Effector CD8-positive, alpha-beta T cell (primary cell): ENCODE data around the gene JUN.

Experiments
- DNase-seq: peaks from one replicate; lab custom pipeline; 2025; lab: John Stamatoyannopoulos, UW
- total RNA-seq, 4 experiments: gene quantifications; one replicate each; lab custom pipeline; 2026; lab: John Stamatoyannopoulos, UW

JUN gene
- 232 to 609 (median 428) reads per million in 4 experiments for total RNA-seq

DNA sequence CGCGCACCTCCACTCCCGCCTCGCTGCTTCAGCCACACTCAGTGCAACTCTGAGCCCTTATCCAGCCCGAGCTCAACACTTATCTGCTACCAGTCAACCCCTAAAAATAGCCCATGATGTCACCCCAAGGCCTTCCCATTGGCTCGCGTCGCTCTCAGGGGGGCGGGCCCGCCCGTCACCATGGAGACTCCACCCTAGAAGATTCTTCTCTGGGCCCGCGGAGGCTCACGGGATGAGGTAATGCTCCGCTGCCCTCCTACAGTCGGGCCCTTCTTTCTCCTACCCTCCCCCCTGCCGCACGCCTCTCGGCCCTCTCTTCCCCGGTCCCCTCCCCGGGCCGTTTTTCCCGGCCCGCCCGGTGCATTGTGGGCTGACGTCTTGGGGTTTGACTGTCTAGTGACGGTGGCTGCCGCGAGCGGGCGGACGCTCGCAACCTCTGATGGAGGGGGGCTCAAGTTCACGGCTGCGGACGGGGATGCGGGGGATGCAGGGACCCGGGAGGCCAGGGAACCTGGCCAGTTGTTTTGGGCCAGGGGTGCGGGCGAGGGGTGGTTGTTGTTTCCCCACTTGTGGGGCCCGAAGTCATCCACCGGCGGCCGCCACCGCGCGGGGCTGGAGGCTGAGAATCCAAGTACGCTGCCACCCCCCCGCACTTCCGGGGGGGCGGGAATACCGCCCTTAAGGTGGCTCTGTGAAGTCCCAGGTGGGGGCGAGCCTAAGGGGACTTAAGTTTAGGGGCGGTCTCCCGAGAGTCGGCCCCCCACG is at the start of gene JUN:
TSS of gene JUN (minus strand) at position 55 of the 765 bp plus-strand sequence. CDS start 977 bp downstream, outside the sequence.
- peak; percentile 98 for DNase-seq

DNA sequence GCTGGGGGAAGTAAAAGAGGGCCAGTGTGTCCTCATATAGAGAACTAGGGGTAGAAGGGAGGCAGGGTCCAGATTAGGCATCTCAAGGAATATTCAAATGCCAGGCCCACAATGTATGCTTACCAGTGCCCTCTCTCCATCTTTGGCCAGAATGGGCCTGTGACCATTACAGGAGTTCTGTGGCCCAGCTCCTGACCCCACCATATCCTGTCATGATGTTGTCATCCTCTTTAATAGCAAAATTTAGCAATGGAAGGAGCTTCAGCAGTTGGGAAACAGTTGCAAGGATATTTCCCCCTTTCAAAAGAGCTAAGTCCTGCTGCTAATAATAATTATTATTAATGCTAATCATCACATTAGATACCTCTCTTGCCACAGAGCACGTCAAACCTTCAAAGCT is 49.3 kb upstream of the JUN start:
- no peak for DNase-seq

DNA sequence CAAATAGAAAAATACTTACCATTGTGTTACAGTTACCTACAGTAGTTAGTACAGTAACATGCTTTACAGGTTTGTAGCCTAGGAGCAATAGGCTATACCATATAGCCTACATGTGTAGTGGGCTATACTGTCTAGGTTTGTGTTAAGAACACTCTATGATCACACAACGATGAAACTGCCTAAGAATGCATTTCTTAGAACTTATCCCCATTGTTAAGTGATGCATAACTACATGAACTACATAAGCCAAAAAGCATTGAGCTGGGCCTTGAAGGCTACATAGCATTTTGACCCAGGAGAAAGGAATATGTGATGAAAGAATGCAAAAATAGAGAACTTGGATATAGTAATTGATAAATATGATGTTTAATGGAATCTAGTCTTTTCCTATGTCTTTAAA is 46.4 kb upstream of the JUN start:
- DNase-seq = no peak

DNA sequence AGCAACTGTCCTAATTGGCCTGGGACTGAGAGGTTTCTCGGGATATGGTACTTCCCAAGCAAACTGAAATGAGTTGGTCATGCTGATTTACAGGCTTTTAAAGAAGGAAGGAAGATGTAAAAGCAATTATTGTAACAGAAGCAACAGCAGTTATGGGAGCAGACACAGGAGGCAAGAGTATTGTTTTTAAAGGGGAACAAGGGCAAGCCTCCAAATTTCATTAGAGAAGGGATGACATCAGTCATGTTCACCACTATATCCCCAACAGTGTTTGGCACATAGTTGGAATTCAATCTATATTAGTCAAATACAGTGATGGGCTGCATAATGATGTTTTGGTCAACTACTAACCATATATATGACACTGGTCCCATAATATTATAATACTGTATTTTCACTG is 46.0 kb upstream of the JUN start:
- no peak for DNase-seq

DNA sequence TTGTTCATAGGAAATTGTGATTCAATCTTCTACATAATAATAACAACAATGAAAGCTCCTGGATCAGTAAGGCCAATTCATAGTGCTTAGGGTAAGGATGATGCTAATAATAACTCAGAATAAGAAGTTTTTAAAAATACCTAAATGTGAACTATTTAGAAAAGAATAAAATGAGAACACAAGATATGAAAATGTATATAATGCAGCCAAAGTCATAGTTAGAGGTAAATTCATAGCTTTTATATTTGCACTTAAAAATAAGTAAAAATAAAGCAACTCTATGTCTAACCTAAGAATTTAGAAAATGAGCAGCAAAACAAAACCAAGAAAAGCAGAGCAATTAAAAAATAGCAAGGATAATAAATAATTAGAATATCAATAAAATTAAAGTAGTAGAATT is 43.5 kb upstream of the JUN start:
- no peak for DNase-seq

DNA sequence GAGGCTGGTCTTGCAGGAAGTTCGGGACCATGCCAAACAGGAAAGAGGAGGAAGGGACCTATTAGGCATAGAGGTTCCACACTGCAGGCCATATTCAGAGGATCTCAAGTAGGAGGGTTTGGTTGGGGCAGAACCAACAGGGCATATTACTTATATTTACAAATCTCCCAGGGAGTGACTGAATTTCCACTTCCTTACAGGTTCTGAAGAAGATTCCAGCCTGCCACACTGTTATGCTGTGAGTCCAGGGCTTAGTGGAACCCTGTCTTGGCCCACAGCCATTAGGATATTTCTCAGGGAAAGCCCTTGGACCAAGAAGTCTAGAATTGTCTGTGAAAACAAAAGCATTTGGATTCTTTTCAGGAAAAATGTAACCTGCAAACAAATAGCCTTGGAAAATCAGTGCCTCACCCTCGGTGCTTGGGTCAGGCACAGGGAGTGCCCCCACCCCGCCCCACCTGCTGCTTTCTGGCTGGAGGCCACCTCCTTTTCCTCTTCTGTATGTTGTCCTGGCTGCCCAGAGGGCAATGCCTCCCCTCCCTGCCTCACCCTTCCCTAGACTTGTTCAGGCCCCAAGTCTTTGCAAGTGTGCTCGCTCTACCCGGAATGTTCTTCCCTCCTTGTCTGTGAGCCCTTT is 41.0 kb upstream of the JUN start:
- DNase-seq = no peak

DNA sequence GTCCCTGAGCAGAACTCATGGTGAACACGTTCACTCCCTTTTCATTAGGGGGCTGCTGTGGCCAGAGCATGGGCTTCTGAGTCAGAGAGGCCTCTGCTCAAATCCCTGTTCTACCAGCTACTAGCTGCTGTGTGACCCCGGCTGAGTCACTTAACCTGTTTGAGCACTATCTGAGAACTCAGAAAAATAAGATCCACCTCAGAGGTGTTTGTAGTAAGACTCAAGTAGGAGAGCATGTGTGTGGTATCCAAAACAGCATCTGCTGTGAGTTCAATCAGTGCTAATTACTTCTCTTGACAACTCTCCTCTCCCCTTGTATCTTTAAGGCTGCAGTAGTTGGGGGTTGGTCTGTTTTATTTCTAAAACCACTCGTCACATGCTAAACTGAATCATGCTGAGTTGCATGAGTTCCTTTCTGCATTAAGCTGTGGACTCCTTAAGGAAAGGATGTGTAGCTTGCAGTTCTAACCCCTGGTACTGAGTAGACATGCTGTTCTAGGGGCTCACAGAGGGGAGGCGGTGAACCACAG is 39.7 kb upstream of the JUN start:
- no peak for DNase-seq

DNA sequence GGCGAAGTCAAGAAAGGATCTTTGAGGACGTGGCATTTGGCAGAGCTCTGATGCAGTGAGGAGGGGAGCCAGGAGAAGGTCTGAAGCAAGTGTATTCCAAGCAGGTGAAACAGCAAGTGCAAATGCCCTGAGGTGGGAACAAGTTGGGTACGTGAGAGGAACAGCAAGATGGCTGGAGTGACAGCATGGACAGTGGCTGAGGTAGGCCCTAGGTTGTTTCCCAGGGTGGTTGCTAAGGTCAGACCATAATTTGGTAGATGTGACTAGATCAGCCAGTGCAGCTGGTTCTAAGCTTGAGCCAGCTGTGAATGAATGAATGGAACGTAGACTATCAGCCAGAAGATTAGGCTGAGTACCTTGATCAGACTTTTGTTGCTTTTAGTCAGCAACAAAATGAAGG is 37.5 kb upstream of the JUN start:
- DNase-seq = no peak

DNA sequence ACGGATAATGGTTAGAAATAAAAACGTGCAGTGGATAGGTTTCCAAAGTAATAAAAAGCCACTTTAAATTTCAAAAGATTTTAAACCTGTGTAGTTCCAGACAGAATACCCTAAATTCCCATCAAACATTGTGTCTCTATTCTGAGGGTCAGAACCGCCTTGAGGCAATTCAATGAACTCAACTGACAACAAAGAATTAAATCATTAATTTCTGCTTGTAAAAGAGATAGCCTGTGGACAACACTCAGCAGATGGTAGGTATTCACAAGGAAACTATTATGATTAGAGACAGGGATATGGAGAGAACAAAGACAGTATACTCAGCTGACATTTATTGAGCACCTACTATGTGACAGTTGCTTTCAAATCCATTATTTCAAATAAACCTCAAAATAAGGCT is 35.1 kb upstream of the JUN start:
- DNase-seq = no peak

DNA sequence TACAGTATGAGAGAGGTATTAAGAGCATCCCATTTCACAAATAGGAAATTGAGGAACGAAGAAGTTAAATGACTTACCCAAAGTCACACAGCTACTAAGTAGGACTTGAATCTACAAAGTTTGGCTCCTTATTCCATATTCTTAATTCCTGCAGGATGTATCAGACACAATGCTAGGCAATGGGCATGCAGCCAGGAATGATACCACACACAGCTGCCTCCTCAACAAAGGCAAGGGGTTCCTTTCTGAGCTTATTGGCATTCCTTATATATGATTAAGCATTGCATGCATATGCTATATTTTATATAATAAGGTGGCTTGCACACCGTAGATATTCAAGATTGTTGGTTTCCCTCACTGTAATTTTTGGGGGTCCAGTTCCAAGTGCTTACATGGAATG is 34.2 kb upstream of the JUN start:
- no peak for DNase-seq

DNA sequence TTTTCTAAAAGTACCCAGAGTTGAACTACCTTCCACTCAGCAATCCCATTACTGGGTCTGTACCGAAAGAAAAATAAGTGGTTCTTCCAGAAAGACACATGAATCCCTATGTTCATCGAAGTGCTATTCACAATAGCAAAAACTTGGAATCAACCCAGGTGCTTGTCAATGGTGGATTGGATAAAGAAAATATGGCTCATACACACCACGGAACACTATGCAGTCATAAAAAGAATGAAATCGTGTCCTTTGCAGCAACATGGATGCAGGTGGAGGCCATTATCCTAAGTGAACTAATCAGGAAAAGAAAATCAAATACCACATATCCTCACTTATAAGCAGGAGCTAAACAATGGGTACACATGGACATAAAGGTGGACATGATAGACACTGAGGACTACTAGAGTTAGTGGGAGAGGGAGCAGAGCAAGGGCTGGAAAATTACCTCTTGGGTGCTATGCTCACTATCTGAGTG is 32.9 kb upstream of the JUN start:
- no peak for DNase-seq

DNA sequence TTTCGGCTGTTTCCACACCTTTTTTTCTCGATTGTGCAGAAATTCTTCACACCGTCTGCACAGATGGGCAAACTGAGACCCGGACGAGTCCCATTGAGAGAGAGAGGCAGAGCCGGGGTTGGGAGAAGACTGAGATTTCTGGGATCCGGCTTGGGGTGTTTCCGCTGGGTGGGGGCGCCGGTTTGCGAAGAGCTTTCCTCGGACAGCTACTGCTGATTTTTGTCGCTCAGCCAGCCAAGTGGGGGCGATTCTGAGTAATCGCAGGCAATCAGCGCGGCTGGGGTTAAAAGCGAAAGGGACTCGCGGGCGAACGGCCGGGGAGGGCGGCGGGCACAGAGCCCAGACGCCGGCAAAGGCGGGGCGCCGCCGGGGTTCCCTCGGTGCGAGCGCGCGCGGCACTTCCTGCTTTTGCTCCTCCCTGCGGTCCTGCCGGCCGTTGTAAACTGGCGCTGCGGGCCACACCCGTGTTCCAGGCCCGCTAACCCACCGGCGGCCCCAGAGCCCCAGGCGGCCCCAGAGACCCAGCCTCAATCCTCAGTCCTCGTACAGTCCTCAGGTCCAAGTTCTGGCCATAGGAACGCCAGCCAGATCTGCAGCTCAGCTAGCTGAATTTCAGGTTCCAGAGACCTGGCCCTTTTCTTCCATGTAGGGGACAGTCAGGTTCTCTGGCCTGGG is 32.4 kb upstream of the JUN start:
- DNase-seq = peak; percentile 55

DNA sequence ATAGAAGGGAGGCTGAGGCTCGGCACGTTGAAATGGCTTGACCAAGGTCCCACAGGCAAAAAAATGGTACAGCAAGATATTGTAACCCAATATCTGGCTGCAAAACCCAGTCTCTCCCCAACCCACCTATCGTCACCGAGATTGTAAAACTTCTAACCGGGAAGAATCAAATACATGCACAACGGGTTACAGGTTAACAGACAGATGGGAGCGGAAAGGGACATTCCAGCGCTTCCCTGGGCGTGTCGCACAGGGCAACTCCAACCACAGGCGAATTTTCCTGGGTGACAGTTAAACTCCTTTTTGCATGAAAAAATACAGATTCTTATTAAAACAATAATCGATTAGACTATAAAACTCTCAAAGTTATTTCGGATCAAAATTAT is 31.8 kb upstream of the JUN start:
- no peak for DNase-seq

DNA sequence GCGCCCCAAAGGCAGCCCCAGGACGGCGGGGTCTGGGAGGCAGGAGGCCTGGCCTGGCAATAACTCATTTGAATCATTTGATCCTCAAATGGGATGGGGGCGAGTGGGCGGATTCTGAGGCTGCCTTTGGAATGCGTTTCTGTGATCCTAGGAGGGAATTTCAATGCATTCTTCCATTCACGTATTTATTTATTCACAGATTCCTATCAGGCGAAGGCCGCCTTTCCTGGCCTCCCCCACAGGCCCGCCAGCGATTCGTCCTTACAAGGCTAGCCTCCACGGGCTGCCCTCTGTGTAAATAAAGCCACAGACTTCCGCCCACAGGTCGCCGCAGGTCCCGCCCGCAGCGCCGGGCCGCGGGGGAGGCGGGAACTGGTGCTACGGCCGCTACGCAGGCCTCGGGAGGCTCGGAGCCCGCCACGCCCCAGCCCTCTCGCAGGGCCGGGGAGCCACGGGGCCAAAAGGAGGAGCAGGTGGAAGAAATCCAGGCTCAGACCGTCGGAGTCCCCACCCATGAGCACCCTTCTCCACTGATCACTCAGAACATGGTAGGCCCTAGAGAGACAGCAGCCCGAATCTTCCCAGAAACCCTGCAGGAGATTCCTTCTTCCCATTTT is 31.3 kb upstream of the JUN start:
- DNase-seq = peak; percentile 32

DNA sequence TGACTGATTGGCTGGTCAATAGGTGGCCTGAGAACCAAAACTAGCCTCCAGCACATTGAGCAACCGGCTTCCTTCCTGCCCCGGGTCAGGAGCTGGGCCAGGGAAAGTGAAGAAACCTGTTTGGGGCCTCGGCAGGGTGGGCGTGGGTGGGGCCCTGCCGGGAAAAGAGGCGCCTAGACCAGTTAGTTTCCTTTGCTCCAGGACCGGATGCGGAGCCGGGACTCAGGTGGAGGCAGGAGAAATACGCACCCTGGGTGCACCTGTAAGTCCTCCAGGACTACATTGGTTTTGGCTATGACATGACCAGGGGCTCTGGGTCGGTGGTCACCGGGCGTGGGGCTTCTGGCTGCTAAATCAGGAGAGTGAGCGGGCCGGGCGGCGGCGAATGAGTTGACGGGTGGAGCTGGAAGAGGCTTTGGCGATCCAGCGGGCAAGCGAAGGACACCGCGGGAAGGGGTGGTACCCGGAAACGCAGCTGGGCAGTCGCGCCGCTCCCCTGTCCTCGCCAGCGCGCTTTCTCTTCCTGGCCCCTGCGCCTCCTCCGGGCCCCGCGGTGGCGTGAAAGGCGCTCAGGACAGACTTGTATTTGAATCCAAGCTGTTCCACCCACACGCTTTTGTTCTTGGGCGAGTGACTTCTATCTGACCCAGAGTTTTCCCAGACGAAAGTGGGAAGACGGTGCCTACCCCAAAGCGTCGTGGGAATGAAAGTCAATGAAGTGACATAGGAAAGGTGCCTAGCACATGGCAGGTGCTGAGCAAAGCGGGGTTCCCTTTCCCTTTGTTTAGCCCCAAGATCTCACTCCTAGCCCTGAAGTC is 30.6 kb upstream of the JUN start:
- DNase-seq = no peak

DNA sequence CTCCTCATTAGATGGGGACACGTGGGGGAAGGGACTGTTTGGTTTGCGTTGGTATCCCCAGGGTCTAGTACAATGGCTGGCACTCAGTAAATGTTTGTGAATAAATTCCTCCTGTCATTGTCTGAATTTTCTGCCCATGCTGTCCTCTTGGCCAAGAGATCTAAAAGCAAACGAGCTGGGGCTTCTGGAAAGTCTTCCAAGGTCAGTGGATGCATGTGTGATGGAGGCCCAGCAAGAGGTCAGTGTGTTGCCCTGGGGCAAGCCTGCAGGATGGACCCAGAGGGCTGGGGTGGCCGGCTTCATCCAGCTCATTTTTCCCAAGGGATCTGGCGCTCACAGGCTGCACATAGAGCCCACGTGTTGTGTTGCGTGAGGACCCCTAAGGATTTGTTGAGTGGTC is 30.0 kb upstream of the JUN start:
- DNase-seq = no peak

DNA sequence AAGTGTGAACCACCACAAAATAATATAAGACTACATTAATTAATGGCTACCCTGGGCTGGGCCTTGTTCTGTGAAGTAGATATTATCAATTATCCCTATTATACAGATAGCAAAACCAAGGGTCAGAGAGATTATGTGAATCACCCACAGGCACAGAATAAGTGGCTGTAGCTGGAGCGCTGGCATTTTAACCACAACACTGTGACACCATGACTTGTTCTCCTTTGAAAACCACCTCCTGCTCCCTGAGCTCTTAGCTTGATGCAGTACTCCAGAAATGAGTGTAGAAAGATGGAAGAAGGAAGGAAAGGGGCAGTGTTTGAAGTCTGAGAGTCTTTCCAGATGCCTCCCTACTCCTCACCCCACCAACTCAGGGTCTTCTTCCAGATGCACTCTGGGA is 29.5 kb upstream of the JUN start:
- DNase-seq = no peak

DNA sequence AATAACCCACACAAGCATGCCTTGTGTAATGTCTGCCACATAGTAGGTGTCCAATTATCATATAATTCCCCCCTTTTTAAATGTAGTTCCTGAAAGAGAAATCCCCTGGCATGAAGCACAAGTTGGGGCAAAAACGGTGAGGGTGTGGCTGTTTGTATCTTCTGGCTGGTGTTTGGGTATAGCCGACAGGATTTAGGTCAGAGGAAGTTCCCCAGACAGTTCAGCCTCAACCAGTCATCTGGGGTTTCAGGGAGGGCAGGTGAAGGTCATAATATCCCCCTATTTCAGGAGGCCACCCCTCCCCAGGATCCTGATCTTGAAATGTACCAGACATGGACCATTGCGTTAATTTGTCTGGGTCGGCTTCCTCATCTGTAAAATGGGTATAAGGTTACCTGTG is 29.1 kb upstream of the JUN start:
- no peak for DNase-seq

DNA sequence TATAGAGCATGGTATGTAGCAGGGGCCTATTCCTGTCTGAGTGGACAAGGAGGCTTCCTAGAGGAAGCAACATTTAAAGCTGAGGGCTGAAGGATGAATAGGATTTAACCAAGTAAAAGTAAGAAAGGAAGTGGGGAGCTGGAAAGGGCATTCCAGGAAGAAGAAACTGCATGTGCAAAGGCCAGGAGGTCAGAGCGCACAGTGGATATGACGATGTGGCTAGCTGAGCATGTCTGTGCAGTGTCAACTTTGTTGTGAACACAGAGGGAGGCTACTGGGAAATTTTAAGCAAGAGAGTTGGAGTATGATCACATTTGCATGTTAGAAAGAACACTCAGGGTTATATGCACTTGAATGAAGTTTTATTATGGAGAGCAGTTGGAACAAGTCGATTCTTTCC is 28.6 kb upstream of the JUN start:
- no peak for DNase-seq

DNA sequence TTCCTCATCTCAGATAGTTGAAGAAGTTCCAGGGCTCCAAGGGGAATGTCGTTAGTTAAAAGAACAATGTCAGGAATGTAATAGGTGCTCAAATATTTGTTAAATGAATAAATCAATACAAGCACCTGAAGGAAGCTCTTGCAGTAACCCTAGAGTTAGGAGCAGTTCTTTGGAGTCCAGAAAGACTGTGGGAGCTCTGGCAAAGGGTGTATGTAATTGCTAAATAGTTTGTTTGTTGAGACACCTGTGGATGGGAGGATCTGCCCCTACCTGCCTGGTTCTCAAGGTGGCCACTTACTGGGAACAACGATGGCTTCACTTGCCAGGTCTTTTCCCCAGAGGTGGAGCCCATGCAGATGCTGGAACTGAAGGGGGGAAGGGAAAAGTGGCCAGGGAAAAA is 27.5 kb upstream of the JUN start:
- no peak for DNase-seq

DNA sequence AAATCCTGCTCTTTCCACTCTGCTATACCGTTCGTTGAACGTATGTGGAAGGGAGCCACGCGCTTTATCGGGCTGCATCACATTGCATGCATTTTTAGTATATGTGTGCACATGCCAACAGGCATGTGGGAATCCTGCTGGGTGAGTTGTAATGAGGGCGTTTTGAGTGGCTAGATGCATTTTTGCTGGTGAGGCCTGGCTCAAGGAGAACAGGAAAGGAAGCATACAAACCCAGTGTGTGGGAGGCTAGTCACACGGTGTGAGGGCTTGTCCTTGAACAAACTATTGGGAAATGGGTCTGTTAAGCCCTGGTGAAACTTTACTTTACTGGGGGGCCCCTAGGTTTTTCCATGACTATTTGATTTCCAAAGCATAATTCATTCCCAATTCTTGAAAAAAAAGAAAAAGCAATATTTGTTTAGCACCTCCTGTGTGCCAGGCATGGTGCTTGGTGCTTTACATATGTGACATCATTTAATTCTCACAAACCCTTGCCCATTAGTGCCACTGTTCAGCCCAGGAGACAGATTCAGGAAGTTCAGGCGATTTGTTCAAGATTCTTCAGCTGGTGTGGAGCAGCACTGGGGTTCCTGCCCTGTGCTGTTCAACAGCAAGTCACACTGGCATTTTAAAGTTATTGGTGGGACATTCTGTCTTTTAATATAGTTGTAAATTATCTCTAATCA is 25.6 kb upstream of the JUN start:
- no peak for DNase-seq
